ENCODE results near the gene ANKRD29. TPM values are rescaled to one million over a fixed set of nuclear protein-coding genes. Genes with fewer than 3 reads are reported as not detected.

The ANKRD29 gene
- total and polyA plus RNA-seq, 2 of the 4 experiments (the other 2 are of a cell fraction) = 0.18 to 0.31 TPM

- TF ChIP-seq NFE2L2 (IDR thresholded peaks at IDR 0.05; ENCODE audit: low read depth, low read length) (no peak), RCOR1 (IDR thresholded peaks at IDR 0.05; ENCODE audit: insufficient replicate concordance, low read length) (no peak), RAD21 (IDR thresholded peaks at IDR 0.05; ENCODE audit: low read length) (no peak), CTCF (conservative IDR thresholded peaks at IDR 0.05; ENCODE audit: low read depth, low read length) (no peak), POLR2A (IDR thresholded peaks at IDR 0.05; ENCODE audit: low read depth, low read length) (no peak), MAFK (IDR thresholded peaks at IDR 0.05; ENCODE audit: low read depth, low read length) (no peak), FOS (IDR thresholded peaks at IDR 0.05; ENCODE audit: low read depth, low read length) (no peak), MAZ (IDR thresholded peaks at IDR 0.05; ENCODE audit: borderline replicate concordance, low read depth, low read length) (no peak), MXI1 (IDR thresholded peaks at IDR 0.05; ENCODE audit: borderline replicate concordance, low read depth, low read length) (no peak), BHLHE40 (IDR thresholded peaks at IDR 0.05; ENCODE audit: low read depth, low read length) (no peak)
- TF ChIP-seq, protein P1, sequence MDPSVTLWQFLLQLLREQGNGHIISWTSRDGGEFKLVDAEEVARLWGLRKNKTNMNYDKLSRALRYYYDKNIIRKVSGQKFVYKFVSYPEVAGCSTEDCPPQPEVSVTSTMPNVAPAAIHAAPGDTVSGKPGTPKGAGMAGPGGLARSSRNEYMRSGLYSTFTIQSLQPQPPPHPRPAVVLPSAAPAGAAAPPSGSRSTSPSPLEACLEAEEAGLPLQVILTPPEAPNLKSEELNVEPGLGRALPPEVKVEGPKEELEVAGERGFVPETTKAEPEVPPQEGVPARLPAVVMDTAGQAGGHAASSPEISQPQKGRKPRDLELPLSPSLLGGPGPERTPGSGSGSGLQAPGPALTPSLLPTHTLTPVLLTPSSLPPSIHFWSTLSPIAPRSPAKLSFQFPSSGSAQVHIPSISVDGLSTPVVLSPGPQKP (IDR thresholded peaks at IDR 0.05; ENCODE audit: borderline replicate concordance, low read depth, low read length) = no peak
- Histone ChIP-seq H3K4me3 (ENCODE audit: insufficient read depth, low read depth, low read length) (no peak overlapping the region), H3K56ac (ENCODE audit: extremely low read depth, insufficient read depth, low read length) (no peak overlapping the region), H3K27me3 (ENCODE audit: control insufficient read depth, insufficient read depth, low read length) (peaks cover 22% of the 10 kb centered on the region), H3K23ac (ENCODE audit: low read depth, low read length) (no peak overlapping the region), H3K9ac (ENCODE audit: low read depth, low read length) (no peak overlapping the region), H2BK20ac (ENCODE audit: low read depth, low read length) (no peak overlapping the region), H3K4me2 (ENCODE audit: low read depth, low read length) (no peak overlapping the region), H3K27ac (ENCODE audit: insufficient read depth, low read length) (no peak overlapping the region), H3K18ac (ENCODE audit: low read depth, low read length) (no peak overlapping the region), H4K5ac (ENCODE audit: low read depth, low read length) (no peak overlapping the region), H4K91ac (ENCODE audit: insufficient read depth, low read depth, low read length) (no peak overlapping the region), H2BK5ac (ENCODE audit: low read depth, low read length, poor library complexity, severe bottlenecking) (no peak overlapping the region), H2AFZ (replicated peaks; ENCODE audit: low read length, poor library complexity) (no peak overlapping the region), H3K79me1 (ENCODE audit: low read depth in 1 of 2, low read length in 2 of 2) (no peaks in the 10 kb centered on the region), H3K4ac (ENCODE audit: low read depth, low read length) (no peak overlapping the region), H3K36me3 (ENCODE audit: control insufficient read depth, insufficient read depth, low read length) (no peaks in the 10 kb centered on the region), H2BK120ac (ENCODE audit: low read depth, low read length) (no peak overlapping the region), H3K4me1 (ENCODE audit: control insufficient read depth, insufficient read depth, low read length) (no peaks in the 10 kb centered on the region), H2AK5ac (ENCODE audit: low read depth, low read length) (0 out of 2 replicates have a peak overlapping the region, but pooled peaks have one; percentile 5), H4K20me1 (ENCODE audit: insufficient read depth, low read length) (no peaks in the 10 kb centered on the region), H2BK15ac (ENCODE audit: low read depth, low read length) (no peak overlapping the region; the same call in 2 of the 3 replicates), H4K8ac (ENCODE audit: low read depth in 2 of 2, low read length in 2 of 2) (no peak overlapping the region), H3K14ac (replicated peaks; ENCODE audit: low read depth, low read length) (no peak overlapping the region), H3K9me3 (ENCODE audit: control insufficient read depth, insufficient read depth, low read length) (peaks cover 5% of the 10 kb centered on the region; the same call in 1 of the 2 replicates), H2AK9ac (replicated peaks; ENCODE audit: low read depth, low read length, poor library complexity) (no peak overlapping the region), H3K9me1 (ENCODE audit: insufficient read depth, low read length) (no peaks in the 10 kb centered on the region)
- DNase-seq (no peak), ATAC-seq (ENCODE audit: low read depth) (no peak)
- no CpG with 5 or more reads among the region's 4 CpGs for WGBS, 2 experiments (ENCODE audit: extremely low coverage in 2 of 2, insufficient read length in 1 of 2)
- ChIA-PET CTCF (interaction anchor here (0.6 to 2.1 kb wide), 8 partner anchors 10 to 216 kb away, joined by 3 to 18 read pairs (median 5); no protein-coding TSS in a partner anchor), POLR2A (ENCODE audit: unreplicated experiment) (no interaction called here)
- no TSS peak for BruUV-seq (replicated peaks)
- intact Hi-C loops (cut with micrococcal nuclease) = loop anchor here (1.0 to 5.0 kb wide), 5 partner anchors 80 to 415 kb away; no protein-coding TSS in a partner anchor
- in situ Hi-C loops (cut with MboI; ENCODE audit: low sequenced_read_pairs) = loop anchor here (5.0 kb wide), 2 partner anchors 75 to 185 kb away; no protein-coding TSS in a partner anchor
- dilution Hi-C loops (cut with HindIII; ENCODE audit: low sequenced_read_pairs, unreplicated experiment) = no loop called here
Observed at GRCh38 chr18:23702606-23703005, 39.9 kb upstream of the ANKRD29 start.

Measured in IMR-90 (cell line).